ENCODE results near the gene CPA2. TPM values are rescaled to one million over a fixed set of nuclear protein-coding genes. Genes with fewer than 3 reads are reported as not detected.

CPA2 gene
- polyA plus RNA-seq, 1 donor (not counting 4 experiments of a cell fraction or from before 2014, with no cell fraction given), result 0.33 TPM

DNA sequence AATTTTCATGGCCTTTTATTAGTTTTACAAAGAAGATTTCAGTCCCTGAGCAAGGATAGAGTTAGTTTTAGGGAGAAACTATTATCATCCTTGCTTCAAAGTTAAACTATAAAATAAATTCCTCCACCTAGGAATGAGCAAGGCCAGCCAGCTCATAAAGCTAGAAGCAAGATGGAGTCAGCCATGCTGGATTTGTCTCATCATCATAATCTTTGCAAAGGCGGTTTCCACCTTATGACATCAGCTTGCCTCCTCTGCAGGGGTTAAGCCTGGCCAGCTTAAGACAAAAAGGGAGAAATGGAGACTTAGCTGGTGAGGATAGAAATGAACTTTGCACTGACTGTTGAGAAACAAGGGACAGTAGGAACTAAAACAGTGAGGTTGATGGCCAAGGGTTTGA, 40.3 kb upstream of the CPA2 start:
- no peak for FAIRE-seq
- Histone ChIP-seq H3K79me2 (ENCODE audit: control insufficient read depth, insufficient read depth, low read length) (no peaks in the 10 kb centered on the region), H4K20me1 (ENCODE audit: control insufficient read depth, extremely low read depth, insufficient read depth, low read length) (no peaks in the 10 kb centered on the region), H3K36me3 (ENCODE audit: control insufficient read depth in 2 of 2, extremely low read depth in 1 of 2, insufficient read depth in 2 of 2, low read length in 2 of 2) (no peaks in the 10 kb centered on the region), H3K27me3 (ENCODE audit: control insufficient read depth, extremely low read depth, insufficient read depth, low read length) (no peaks in the 10 kb centered on the region), H3K9ac (ENCODE audit: control insufficient read depth, extremely low read depth, insufficient read depth, low read length) (no peak overlapping the region), H3K4me1 (ENCODE audit: control insufficient read depth, extremely low read depth, insufficient read depth, low read length) (no peaks in the 10 kb centered on the region), H3K4me2 (ENCODE audit: control insufficient read depth, extremely low read depth, insufficient read depth, low read depth, low read length) (no peak overlapping the region), H3K27ac (ENCODE audit: control insufficient read depth, insufficient read depth, low read length) (no peak overlapping the region), H3K9me1 (ENCODE audit: control insufficient read depth, extremely low read depth, insufficient read depth, low read length) (no peaks in the 10 kb centered on the region), H3K9me3 (ENCODE audit: control insufficient read depth, low read depth, low read length) (no peaks in the 10 kb centered on the region), H3K4me3 (ENCODE audit: control insufficient read depth in 2 of 3, extremely low read depth in 1 of 3, insufficient read depth in 2 of 3, low read depth in 1 of 3, low read length in 3 of 3) (no peak overlapping the region), H2AFZ (ENCODE audit: control insufficient read depth, low read length) (no peak overlapping the region)
- no peak for TF ChIP-seq EZH2 (IDR thresholded peaks at IDR 0.05; ENCODE audit: low read length)
- TF ChIP-seq, protein P1, sequence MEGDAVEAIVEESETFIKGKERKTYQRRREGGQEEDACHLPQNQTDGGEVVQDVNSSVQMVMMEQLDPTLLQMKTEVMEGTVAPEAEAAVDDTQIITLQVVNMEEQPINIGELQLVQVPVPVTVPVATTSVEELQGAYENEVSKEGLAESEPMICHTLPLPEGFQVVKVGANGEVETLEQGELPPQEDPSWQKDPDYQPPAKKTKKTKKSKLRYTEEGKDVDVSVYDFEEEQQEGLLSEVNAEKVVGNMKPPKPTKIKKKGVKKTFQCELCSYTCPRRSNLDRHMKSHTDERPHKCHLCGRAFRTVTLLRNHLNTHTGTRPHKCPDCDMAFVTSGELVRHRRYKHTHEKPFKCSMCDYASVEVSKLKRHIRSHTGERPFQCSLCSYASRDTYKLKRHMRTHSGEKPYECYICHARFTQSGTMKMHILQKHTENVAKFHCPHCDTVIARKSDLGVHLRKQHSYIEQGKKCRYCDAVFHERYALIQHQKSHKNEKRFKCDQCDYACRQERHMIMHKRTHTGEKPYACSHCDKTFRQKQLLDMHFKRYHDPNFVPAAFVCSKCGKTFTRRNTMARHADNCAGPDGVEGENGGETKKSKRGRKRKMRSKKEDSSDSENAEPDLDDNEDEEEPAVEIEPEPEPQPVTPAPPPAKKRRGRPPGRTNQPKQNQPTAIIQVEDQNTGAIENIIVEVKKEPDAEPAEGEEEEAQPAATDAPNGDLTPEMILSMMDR (optimal IDR thresholded peaks at IDR 0.05 in 1 of 3, IDR thresholded peaks at IDR 0.05 in 1 of 3, conservative IDR thresholded peaks at IDR 0.05 in 1 of 3; ENCODE audit: extremely low read depth in 1 of 3, insufficient read depth in 2 of 3, low read length in 3 of 3), result no peak
- dilution Hi-C loops (cut with MboI; ENCODE audit: extremely low pct_ligation_motif_present, low sequenced_read_pairs), result no loop called here
- no peak for DNase-seq (ENCODE audit: low read depth, low spot score)

GRCh38 chr7:130227883-130228575, 38.6 kb upstream of the CPA2 start:
- Histone ChIP-seq H3K79me2 (ENCODE audit: control insufficient read depth, insufficient read depth, low read length) (no peaks in the 10 kb centered on the region), H4K20me1 (ENCODE audit: control insufficient read depth, extremely low read depth, insufficient read depth, low read length) (no peaks in the 10 kb centered on the region), H3K9ac (ENCODE audit: control insufficient read depth, extremely low read depth, insufficient read depth, low read length) (no peak overlapping the region), H3K36me3 (ENCODE audit: control insufficient read depth in 2 of 2, extremely low read depth in 1 of 2, insufficient read depth in 2 of 2, low read length in 2 of 2) (no peaks in the 10 kb centered on the region), H3K4me3 (ENCODE audit: control insufficient read depth in 2 of 3, extremely low read depth in 1 of 3, insufficient read depth in 2 of 3, low read depth in 1 of 3, low read length in 3 of 3) (no peak overlapping the region), H3K4me2 (ENCODE audit: control insufficient read depth, extremely low read depth, insufficient read depth, low read depth, low read length) (no peak overlapping the region), H3K9me3 (ENCODE audit: control insufficient read depth, low read depth, low read length) (no peaks in the 10 kb centered on the region), H2AFZ (ENCODE audit: control insufficient read depth, low read length) (no peak overlapping the region), H3K9me1 (ENCODE audit: control insufficient read depth, extremely low read depth, insufficient read depth, low read length) (no peaks in the 10 kb centered on the region), H3K27me3 (ENCODE audit: control insufficient read depth, extremely low read depth, insufficient read depth, low read length) (no peaks in the 10 kb centered on the region), H3K27ac (ENCODE audit: control insufficient read depth, insufficient read depth, low read length) (no peak overlapping the region), H3K4me1 (ENCODE audit: control insufficient read depth, extremely low read depth, insufficient read depth, low read length) (no peaks in the 10 kb centered on the region)
- dilution Hi-C loops (cut with MboI; ENCODE audit: extremely low pct_ligation_motif_present, low sequenced_read_pairs), result no loop called here
- DNase-seq (ENCODE audit: low read depth, low spot score) (no peak), FAIRE-seq (no peak)
- TF ChIP-seq EZH2 (IDR thresholded peaks at IDR 0.05; ENCODE audit: low read length), result no peak
- TF ChIP-seq, protein P1 (optimal IDR thresholded peaks at IDR 0.05 in 1 of 3, IDR thresholded peaks at IDR 0.05 in 1 of 3, conservative IDR thresholded peaks at IDR 0.05 in 1 of 3; ENCODE audit: extremely low read depth in 1 of 3, insufficient read depth in 2 of 3, low read length in 3 of 3), result no peak

Data from keratinocyte (primary cell).